PC-9 (cell line): ENCODE measurements around the gene RPS10. TPM values are rescaled to one million over a fixed set of nuclear protein-coding genes. Genes with fewer than 3 reads are reported as not detected.

Experiments
- BruUV-seq: library from RNA; stranded (reverse); fragments of 400-500 nt; replicated peaks from 2 replicates; lab custom pipeline; 2021; lab: Mats Ljungman, UMichigan
- CTCF ChIA-PET: fragments of 300-600 bp; sonication (Branson Sonifier 250); formaldehyde crosslinking; loops from one replicate; lab custom pipeline; 2022; ENCODE audit warnings: antibody characterized with exemption; lab: Charles Lee
- POLR2A ChIA-PET: fragments of 300-600 bp; sonication (Branson Sonifier 250); formaldehyde crosslinking; loops from one replicate; lab custom pipeline; 2022; ENCODE audit warnings: antibody characterized with exemption; ENCODE audit not compliant: unreplicated experiment; lab: Charles Lee
- DNase-seq, 2 experiments: peaks; one replicate each; pipeline versions ENCODE4 v3.0.0 to v3.0.0-alpha.2; 2015 to 2022; ENCODE audit warnings: mixed read lengths in 1 of 2
- H2AFZ ChIP-seq: fragments of 200-600 bp; sonication (generic); 2 replicates; pipeline ENCODE4 v1.8.1; 2017; ENCODE audit warnings: antibody characterized with exemption
- H3F3A ChIP-seq: fragments of 200-600 bp; sonication (generic); 2 replicates; pipeline ENCODE4 v1.8.1; 2017; ENCODE audit warnings: antibody characterized with exemption, mild to moderate bottlenecking, low read depth; ENCODE audit not compliant: insufficient read depth
- H3K27ac ChIP-seq: fragments of 200-600 bp; sonication (generic); 2 replicates; pipeline ENCODE4 v1.6.1; 2016; ENCODE audit warnings: mixed run types
- H3K27me3 ChIP-seq: fragments of 200-600 bp; sonication (generic); 2 replicates; pipeline ENCODE4 v1.6.1; 2016; ENCODE audit warnings: low read depth, mixed run types; ENCODE audit not compliant: insufficient read depth
- H3K36me3 ChIP-seq: fragments of 200-600 bp; sonication (generic); 2 replicates; pipeline ENCODE4 v1.6.1; 2016; ENCODE audit warnings: low read depth, mixed run types
- H3K4me1 ChIP-seq: fragments of 200-600 bp; sonication (generic); replicated peaks from 2 replicates; pipeline ENCODE4 v1.6.1; 2016; ENCODE audit warnings: mixed run types; ENCODE audit not compliant: insufficient read depth
- H3K4me2 ChIP-seq: fragments of 200-600 bp; sonication (generic); 2 replicates; pipeline ENCODE4 v1.6.1; 2017; ENCODE audit warnings: mixed run types
- H3K4me3 ChIP-seq: fragments of 200-600 bp; sonication (generic); 2 replicates; pipeline ENCODE4 v1.6.1; 2016; ENCODE audit warnings: mixed run types
- H3K79me2 ChIP-seq: fragments of 200-600 bp; sonication (generic); 2 replicates; pipeline ENCODE4 v1.6.1; 2017; ENCODE audit warnings: low read depth, mixed run types
- H3K9me2 ChIP-seq: fragments of 200-600 bp; sonication (generic); 2 replicates; pipeline ENCODE4 v1.8.1; 2017; ENCODE audit warnings: mild to moderate bottlenecking; ENCODE audit not compliant: insufficient read depth
- H3K9me3 ChIP-seq: fragments of 200-600 bp; sonication (generic); 2 replicates; pipeline ENCODE4 v1.8.1; 2016; ENCODE audit warnings: low read depth; ENCODE audit not compliant: insufficient read depth
- H4K20me1 ChIP-seq: fragments of 200-600 bp; sonication (generic); 2 replicates; pipeline ENCODE4 v1.8.1; 2017; ENCODE audit not compliant: insufficient read depth
- EZH2 ChIP-seq: fragments of 200-600 bp; sonication (generic); IDR thresholded peaks from 2 replicates; pipeline ENCODE4 v1.8.0; 2017; ENCODE audit warnings: antibody characterized with exemption, low read depth
- intact Hi-C: fragments of 100-400 bp; cut with micrococcal nuclease; formaldehyde crosslinking; loops from one replicate; pipeline ENCODE4 v1.10.0; 2022; ENCODE audit not compliant: unreplicated experiment
- total RNA-seq: library from RNA; stranded (reverse); gene quantifications from 2 replicates; pipeline ENCODE4 v1.2.3, GENCODE V29; 2021
- TF ChIP-seq, protein P1 (sequence below): fragments of 200-600 bp; sonication (generic); conservative IDR thresholded peaks from 2 replicates; pipeline ENCODE4 v1.6.1; 2017; ENCODE audit warnings: mixed run types, antibody characterized with exemption, mild to moderate bottlenecking, moderate library complexity

RPS10 gene
- total RNA-seq, 1 experiment from 2014 or later = 1,786 TPM

DNA sequence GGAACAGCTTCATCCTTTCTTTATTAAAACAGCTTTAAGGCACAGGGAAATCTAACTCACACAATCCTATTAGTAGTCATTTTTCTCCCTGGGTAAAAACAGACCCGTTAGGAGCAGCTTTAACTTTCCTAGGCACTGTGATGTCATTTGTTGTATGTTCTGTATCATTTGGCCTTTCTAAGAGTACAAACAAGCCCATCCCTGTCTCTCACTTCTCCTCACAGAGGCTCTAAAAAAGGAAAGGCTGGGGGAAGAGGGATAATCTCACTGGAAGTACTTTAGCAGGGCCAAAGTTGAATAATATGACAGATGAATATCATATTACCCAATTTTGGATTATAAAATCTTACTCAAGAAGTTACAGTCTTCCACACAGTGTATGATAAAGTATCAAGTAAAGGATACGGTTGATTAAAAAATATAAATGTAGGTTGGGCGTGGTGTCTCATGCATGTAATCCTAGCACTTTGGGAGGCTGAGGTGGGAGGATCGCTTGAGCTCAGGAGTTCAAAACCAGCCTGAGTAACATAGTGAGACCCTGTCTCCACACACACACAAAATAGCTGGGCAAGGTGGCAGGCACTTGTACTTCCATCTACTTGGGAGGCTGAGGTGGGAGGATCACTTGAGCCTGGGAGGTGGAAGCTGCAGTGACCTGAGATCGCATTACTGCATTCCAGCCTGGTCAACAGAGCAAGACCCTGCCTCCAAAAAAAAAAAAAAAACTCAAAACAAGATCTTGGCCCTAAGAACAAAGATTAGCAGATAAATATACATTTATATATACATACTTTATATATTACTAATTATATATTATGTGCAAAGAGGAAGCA, 41.3 kb downstream of the RPS10 start:
- POLR2A ChIA-PET = interaction anchor here (0.7 kb wide), 1 partner anchor 801 kb away, joined by 3 read pairs; no protein-coding TSS in a partner anchor
- CTCF ChIA-PET = no interaction called here
- Histone ChIP-seq H3K4me1 (no peaks in the 10 kb centered on the region), H3K27ac (no peak overlapping the region), H3K79me2 (peaks cover 95% of the 10 kb centered on the region), H3K9me3 (no peaks in the 10 kb centered on the region), H3F3A (no peaks in the 10 kb centered on the region), H3K9me2 (no peaks in the 10 kb centered on the region), H4K20me1 (peaks cover 60% of the 10 kb centered on the region), H3K36me3 (no peaks in the 10 kb centered on the region), H2AFZ (no peak overlapping the region), H3K4me2 (no peak overlapping the region), H3K27me3 (no peaks in the 10 kb centered on the region), H3K4me3 (no peak overlapping the region)
- intact Hi-C loops = no loop called here
- BruUV-seq = no TSS peak
- DNase-seq = no peak
- TF ChIP-seq, protein P1, sequence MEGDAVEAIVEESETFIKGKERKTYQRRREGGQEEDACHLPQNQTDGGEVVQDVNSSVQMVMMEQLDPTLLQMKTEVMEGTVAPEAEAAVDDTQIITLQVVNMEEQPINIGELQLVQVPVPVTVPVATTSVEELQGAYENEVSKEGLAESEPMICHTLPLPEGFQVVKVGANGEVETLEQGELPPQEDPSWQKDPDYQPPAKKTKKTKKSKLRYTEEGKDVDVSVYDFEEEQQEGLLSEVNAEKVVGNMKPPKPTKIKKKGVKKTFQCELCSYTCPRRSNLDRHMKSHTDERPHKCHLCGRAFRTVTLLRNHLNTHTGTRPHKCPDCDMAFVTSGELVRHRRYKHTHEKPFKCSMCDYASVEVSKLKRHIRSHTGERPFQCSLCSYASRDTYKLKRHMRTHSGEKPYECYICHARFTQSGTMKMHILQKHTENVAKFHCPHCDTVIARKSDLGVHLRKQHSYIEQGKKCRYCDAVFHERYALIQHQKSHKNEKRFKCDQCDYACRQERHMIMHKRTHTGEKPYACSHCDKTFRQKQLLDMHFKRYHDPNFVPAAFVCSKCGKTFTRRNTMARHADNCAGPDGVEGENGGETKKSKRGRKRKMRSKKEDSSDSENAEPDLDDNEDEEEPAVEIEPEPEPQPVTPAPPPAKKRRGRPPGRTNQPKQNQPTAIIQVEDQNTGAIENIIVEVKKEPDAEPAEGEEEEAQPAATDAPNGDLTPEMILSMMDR = no peak
- TF ChIP-seq EZH2 = no peak

DNA sequence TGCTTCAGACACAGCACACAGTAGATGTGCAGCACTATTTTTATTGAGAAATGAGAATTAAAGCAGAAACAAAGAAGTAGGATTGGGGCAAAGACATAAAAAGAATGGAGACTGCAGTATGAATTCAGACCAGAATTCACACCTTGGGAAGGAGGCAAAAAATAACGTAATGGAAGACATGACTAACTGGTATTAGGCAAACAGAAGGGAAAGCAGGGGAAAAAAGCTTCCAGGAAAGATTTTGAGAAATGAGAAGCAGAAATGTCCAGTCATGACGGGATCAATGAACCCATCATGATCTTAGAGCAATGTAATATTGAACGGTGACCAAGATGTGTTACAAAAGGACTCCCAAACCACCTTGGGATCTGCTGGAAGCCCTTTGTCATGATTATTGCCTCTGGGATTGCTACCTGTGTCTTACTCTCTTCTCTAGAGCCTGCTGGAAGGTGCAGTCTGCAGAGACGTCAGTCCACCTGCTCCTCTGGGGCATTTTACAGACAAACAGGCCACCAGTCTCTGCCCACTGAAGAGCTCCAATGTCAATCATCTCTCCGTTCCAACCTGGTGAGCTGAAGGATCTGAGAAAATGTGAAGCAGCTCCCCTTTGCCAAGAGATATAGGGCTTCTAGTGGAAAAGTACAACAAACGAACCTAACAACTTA, 42.1 kb downstream of the RPS10 start:
- H4K20me1 ChIP-seq = peaks cover 54% of the 10 kb centered on the region
- H3F3A ChIP-seq = no peaks in the 10 kb centered on the region
- H3K36me3 ChIP-seq = no peaks in the 10 kb centered on the region
- intact Hi-C loops = no loop called here
- no peak overlapping the region for H2AFZ ChIP-seq
- H3K79me2 ChIP-seq = peaks cover 95% of the 10 kb centered on the region
- no peak for DNase-seq
- no peak for TF ChIP-seq EZH2
- TF ChIP-seq, protein P1 = no peak
- H3K9me2 ChIP-seq = no peaks in the 10 kb centered on the region
- no peak overlapping the region for H3K4me2 ChIP-seq
- H3K9me3 ChIP-seq = no peaks in the 10 kb centered on the region
- H3K4me3 ChIP-seq = no peak overlapping the region
- BruUV-seq = no TSS peak
- H3K4me1 ChIP-seq = no peaks in the 10 kb centered on the region
- H3K27me3 ChIP-seq = no peaks in the 10 kb centered on the region
- ChIA-PET POLR2A (interaction anchor here (0.7 kb wide), 1 partner anchor 802 kb away, joined by 3 read pairs; no protein-coding TSS in a partner anchor), CTCF (interaction anchor here (0.6 kb wide), 1 partner anchor 86 kb away, joined by 10 read pairs; no protein-coding TSS in a partner anchor)
- H3K27ac ChIP-seq = no peak overlapping the region

DNA sequence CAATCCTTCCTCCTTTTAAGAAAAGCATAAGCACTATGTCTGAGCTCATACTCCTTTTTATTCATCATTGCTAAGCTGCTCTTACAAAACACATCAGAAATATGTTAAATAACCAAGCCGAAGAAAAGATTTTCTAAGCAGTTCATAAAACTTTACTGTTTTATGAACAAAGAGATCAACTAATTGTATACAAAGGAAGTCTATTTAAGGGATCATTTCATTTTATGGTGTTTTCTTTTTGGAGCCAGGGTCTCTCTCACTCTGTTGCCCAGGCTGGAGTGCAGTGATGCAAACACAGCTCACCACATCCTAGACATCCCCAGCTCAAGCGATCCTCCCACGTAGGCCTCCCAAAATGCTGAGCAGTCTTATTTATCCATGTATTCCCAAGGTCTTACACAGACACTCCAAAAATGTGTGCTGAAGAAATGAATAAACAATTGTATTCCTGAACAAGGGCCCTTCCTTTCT, 42.7 kb downstream of the RPS10 start:
- POLR2A ChIA-PET = no interaction called here
- CTCF ChIA-PET = interaction anchor here (0.6 kb wide), 2 partner anchors 86 to 139 kb away, joined by 10 to 14 read pairs; no protein-coding TSS in a partner anchor
- Histone ChIP-seq H3K4me1 (no peaks in the 10 kb centered on the region), H3K27ac (no peak overlapping the region), H3K36me3 (no peaks in the 10 kb centered on the region), H3F3A (no peaks in the 10 kb centered on the region), H3K79me2 (peaks cover 95% of the 10 kb centered on the region), H4K20me1 (peaks cover 51% of the 10 kb centered on the region), H3K27me3 (no peaks in the 10 kb centered on the region), H3K9me3 (no peaks in the 10 kb centered on the region), H2AFZ (no peak overlapping the region), H3K4me3 (no peak overlapping the region), H3K4me2 (no peak overlapping the region), H3K9me2 (no peaks in the 10 kb centered on the region)
- no peak for DNase-seq
- no TSS peak for BruUV-seq
- TF ChIP-seq EZH2 = no peak
- TF ChIP-seq, protein P1 = no peak
- intact Hi-C loops = no loop called here
